HG02870 (cell line): ENCODE measurements around the gene DNAH17.

ENCODE experiments used
- ATAC-seq: cut with Tn5 transposase; IDR thresholded peaks from one replicate; pipeline ENCODE4 v1.9.1; 2021; ENCODE audit warnings: mild to moderate bottlenecking, moderate library complexity; ENCODE audit not compliant: unreplicated experiment

DNAH17 gene

GRCh38 chr17:78607038-78607437 is 29.8 kb upstream of the DNAH17 start:
- ATAC-seq, result no peak

- ATAC-seq, result no peak
Observed at GRCh38 chr17:78605886-78606285, 28.7 kb upstream of the DNAH17 start.

- no peak for ATAC-seq
Observed at GRCh38 chr17:78605429-78605828, 28.2 kb upstream of the DNAH17 start.

GRCh38 chr17:78602246-78602645 is 25.1 kb upstream of the DNAH17 start:
- ATAC-seq, result no peak

GRCh38 chr17:78601577-78602190 is 24.5 kb upstream of the DNAH17 start:
- no peak for ATAC-seq

- no peak for ATAC-seq
Observed at GRCh38 chr17:78600181-78600721, 23.1 kb upstream of the DNAH17 start.

- ATAC-seq, result no peak
Observed at GRCh38 chr17:78599419-78599818, 22.2 kb upstream of the DNAH17 start.

GRCh38 chr17:78598013-78598471 is 20.8 kb upstream of the DNAH17 start:
- ATAC-seq, result no peak

GRCh38 chr17:78596871-78597764 is 19.9 kb upstream of the DNAH17 start:
- no peak for ATAC-seq

- ATAC-seq, result no peak
Observed at GRCh38 chr17:78595135-78595810, 18.1 kb upstream of the DNAH17 start.

GRCh38 chr17:78592991-78593329 is 15.8 kb upstream of the DNAH17 start:
- no peak for ATAC-seq

GRCh38 chr17:78591263-78591671 is 14.1 kb upstream of the DNAH17 start:
- ATAC-seq, result no peak

GRCh38 chr17:78589885-78590284 is 12.7 kb upstream of the DNAH17 start:
- ATAC-seq, result no peak

- no peak for ATAC-seq
Observed at GRCh38 chr17:78589031-78589675, 12.0 kb upstream of the DNAH17 start.

- ATAC-seq, result no peak
Observed at GRCh38 chr17:78588258-78589030, 11.2 kb upstream of the DNAH17 start.

GRCh38 chr17:78585006-78585630 is 7.9 kb upstream of the DNAH17 start:
- ATAC-seq, result no peak

- no peak for ATAC-seq
Observed at GRCh38 chr17:78583091-78583490, 5.9 kb upstream of the DNAH17 start.

GRCh38 chr17:78581304-78581703 is 4.1 kb upstream of the DNAH17 start:
- no peak for ATAC-seq

- ATAC-seq, result no peak
Observed at GRCh38 chr17:78580277-78580804, 3.1 kb upstream of the DNAH17 start.
